IgD-negative memory B cell (primary cell): ENCODE data around the gene GGNBP2. TPM values are rescaled to one million over a fixed set of nuclear protein-coding genes. Genes with fewer than 3 reads are reported as not detected.
A peak's percentile ranks its signal among the peaks of the same experiment; 100 is the strongest.

Experiments
- H3K27ac Mint-ChIP-seq, 3 donors: one replicate each; pipeline ENCODE4 v1.8.0; 2020 to 2022; ENCODE audit warnings: mild to moderate bottlenecking in 3 of 3, mixed read lengths in 3 of 3, moderate library complexity in 1 of 3
- H3K27me3 Mint-ChIP-seq: one replicate; pipeline ENCODE4 v1.8.0; 2021; ENCODE audit warnings: mixed read lengths
- H3K36me3 Mint-ChIP-seq: one replicate; pipeline ENCODE4 v1.8.0; 2020; ENCODE audit warnings: mild to moderate bottlenecking, mixed read lengths
- H3K4me1 Mint-ChIP-seq, 3 donors: one replicate each; pipeline ENCODE4 v1.8.0; 2020 to 2022; ENCODE audit warnings: mixed read lengths in 3 of 3, mild to moderate bottlenecking in 1 of 3
- H3K4me3 Mint-ChIP-seq, 4 donors: one replicate each; pipeline ENCODE4 v1.8.0; 2020 to 2022; ENCODE audit warnings: mild to moderate bottlenecking in 4 of 4, mixed read lengths in 4 of 4, moderate library complexity in 3 of 4
- H3K9me3 Mint-ChIP-seq, 3 donors: one replicate each; pipeline ENCODE4 v1.8.0; 2020 to 2021; ENCODE audit warnings: mixed read lengths in 3 of 3, mild to moderate bottlenecking in 1 of 3
- polyA plus RNA-seq: library from polyadenylated mRNA; unstranded; fragments of 300-500 nt; fragmentation: Illumina TruSeq; gene quantifications from one replicate; pipeline ENCODE4 v1.2.3, GENCODE V29; 2021

Gene GGNBP2
- polyA plus RNA-seq, 1 donor from 2014 or later = 84.9 TPM

GRCh38 chr17:36566081-36566480 is 21.4 kb downstream of the GGNBP2 start:
- Mint-ChIP-seq H3K9me3 (no peaks in the 10 kb centered on the region), H3K4me3 (no peak overlapping the region), H3K27ac (peak overlapping the region in 1 of 3 donors; percentile 81), H3K4me1 (peaks cover 5 to 13% (median 9%) of the 10 kb centered on the region in 3 donors), H3K36me3 (peaks cover 4% of the 10 kb centered on the region), H3K27me3 (no peaks in the 10 kb centered on the region)

- Mint-ChIP-seq H3K27ac (peak overlapping the region in 1 of 3 donors; percentile 18), H3K4me1 (peaks cover 2 to 11% (median 4%) of the 10 kb centered on the region in 3 donors), H3K4me3 (no peak overlapping the region), H3K9me3 (no peaks in the 10 kb centered on the region), H3K27me3 (no peaks in the 10 kb centered on the region), H3K36me3 (no peaks in the 10 kb centered on the region)
Measured at GRCh38 chr17:36575028-36575427, 30.3 kb downstream of the GGNBP2 start.

- Mint-ChIP-seq H3K9me3 (no peaks in the 10 kb centered on the region), H3K4me1 (peaks cover 4 to 11% (median 4%) of the 10 kb centered on the region in 3 donors), H3K36me3 (peaks cover 2% of the 10 kb centered on the region), H3K27me3 (no peaks in the 10 kb centered on the region), H3K4me3 (no peak overlapping the region), H3K27ac (no peak overlapping the region)
Measured at GRCh38 chr17:36576793-36577192, 32.1 kb downstream of the GGNBP2 start.

GRCh38 chr17:36578671-36579070 is 34.0 kb downstream of the GGNBP2 start:
- Mint-ChIP-seq H3K4me1 (peaks cover 1 to 4% (median 4%) of the 10 kb centered on the region in 3 donors), H3K36me3 (peaks cover 2% of the 10 kb centered on the region), H3K9me3 (no peaks in the 10 kb centered on the region), H3K4me3 (no peak overlapping the region), H3K27me3 (no peaks in the 10 kb centered on the region), H3K27ac (no peak overlapping the region)

- Mint-ChIP-seq H3K9me3 (no peaks in the 10 kb centered on the region), H3K36me3 (peaks cover 2% of the 10 kb centered on the region), H3K4me3 (no peak overlapping the region), H3K27ac (no peak overlapping the region), H3K4me1 (peaks cover 0 to 1% (median 0%) of the 10 kb centered on the region in 3 donors), H3K27me3 (no peaks in the 10 kb centered on the region)
Measured at GRCh38 chr17:36583787-36584186, 39.1 kb downstream of the GGNBP2 start.

GRCh38 chr17:36586138-36586537 is 41.4 kb downstream of the GGNBP2 start:
- H3K9me3 Mint-ChIP-seq = no peaks in the 10 kb centered on the region
- peak overlapping the region in 1 of 3 donors; percentile 39 for H3K27ac Mint-ChIP-seq
- peaks cover 3 to 13% (median 4%) of the 10 kb centered on the region in 3 donors for H3K4me1 Mint-ChIP-seq
- H3K36me3 Mint-ChIP-seq = peaks cover 4% of the 10 kb centered on the region
- H3K4me3 Mint-ChIP-seq = no peak overlapping the region
- H3K27me3 Mint-ChIP-seq = no peaks in the 10 kb centered on the region

GRCh38 chr17:36590082-36590481 is 45.4 kb downstream of the GGNBP2 start:
- Mint-ChIP-seq H3K27ac (peak overlapping the region; percentile 65 to 90 (median 68)), H3K9me3 (no peaks in the 10 kb centered on the region)

GRCh38 chr17:36591434-36592315 is 47.0 kb downstream of the GGNBP2 start, which contains the start of gene DHRS11:
DHRS11 (plus strand) TSS chr17:36591879; CDS start chr17:36592010, 131 bp downstream.
- Mint-ChIP-seq H3K27ac (peak within 1 kb of the TSS; percentile 65 to 90 (median 86)), H3K4me3 (peak within 1 kb of the TSS; percentile 74 to 91 (median 90)), H3K27me3 (no peaks in the 10 kb centered on the region), H3K4me1 (peaks cover 3 to 16% (median 13%) of the 10 kb centered on the region in 3 donors), H3K9me3 (no peaks in the 10 kb centered on the region), H3K36me3 (peaks cover 5% of the 10 kb centered on the region)

More at GRCh38 chr17:36590082-36590481, 45.4 kb downstream of the GGNBP2 start:
- Mint-ChIP-seq H3K27me3 (no peaks in the 10 kb centered on the region), H3K4me1 (peaks cover 3 to 16% (median 13%) of the 10 kb centered on the region in 3 donors), H3K4me3 (peak overlapping the region in 1 of 4 donors; percentile 91), H3K36me3 (peaks cover 2% of the 10 kb centered on the region)

- Mint-ChIP-seq H3K27ac (peak overlapping the region in 1 of 3 donors; percentile 35), H3K4me3 (peak overlapping the region; percentile 70 to 91 (median 80)), H3K36me3 (peaks cover 5% of the 10 kb centered on the region), H3K27me3 (no peaks in the 10 kb centered on the region), H3K9me3 (no peaks in the 10 kb centered on the region), H3K4me1 (peaks cover 3 to 16% (median 13%) of the 10 kb centered on the region in 3 donors)
Measured at GRCh38 chr17:36592316-36592715, 47.6 kb downstream of the GGNBP2 start.

GRCh38 chr17:36592716-36593321 is 48.1 kb downstream of the GGNBP2 start:
- H3K4me3 Mint-ChIP-seq = peak overlapping the region; percentile 70 to 91 (median 82)
- no peaks in the 10 kb centered on the region for H3K9me3 Mint-ChIP-seq
- peaks cover 5% of the 10 kb centered on the region for H3K36me3 Mint-ChIP-seq
- H3K4me1 Mint-ChIP-seq = peaks cover 3 to 16% (median 13%) of the 10 kb centered on the region in 3 donors
- H3K27ac Mint-ChIP-seq = peak overlapping the region in 1 of 3 donors; percentile 35
- no peaks in the 10 kb centered on the region for H3K27me3 Mint-ChIP-seq

- H3K27ac Mint-ChIP-seq = no peak overlapping the region
- H3K27me3 Mint-ChIP-seq = no peaks in the 10 kb centered on the region
- H3K9me3 Mint-ChIP-seq = no peaks in the 10 kb centered on the region
- H3K36me3 Mint-ChIP-seq = peaks cover 5% of the 10 kb centered on the region
- peaks cover 5 to 16% (median 13%) of the 10 kb centered on the region in 3 donors for H3K4me1 Mint-ChIP-seq
- peak overlapping the region in 2 of 4 donors; percentile 12 to 91 for H3K4me3 Mint-ChIP-seq
Measured at GRCh38 chr17:36593656-36594316, 49.1 kb downstream of the GGNBP2 start.

GRCh38 chr17:36594626-36595401 is 50.1 kb downstream of the GGNBP2 start:
- Mint-ChIP-seq H3K36me3 (peaks cover 3% of the 10 kb centered on the region), H3K4me1 (peaks cover 5 to 16% (median 13%) of the 10 kb centered on the region in 3 donors), H3K27me3 (no peaks in the 10 kb centered on the region), H3K4me3 (no peak overlapping the region), H3K9me3 (no peaks in the 10 kb centered on the region), H3K27ac (no peak overlapping the region)

- Mint-ChIP-seq H3K36me3 (peaks cover 4% of the 10 kb centered on the region), H3K27ac (peak overlapping the region in 1 of 3 donors; percentile 3), H3K27me3 (no peaks in the 10 kb centered on the region), H3K4me1 (peaks cover 0 to 12% (median 4%) of the 10 kb centered on the region in 3 donors), H3K4me3 (peak overlapping the region in 1 of 4 donors; percentile 88), H3K9me3 (no peaks in the 10 kb centered on the region)
Measured at GRCh38 chr17:36597226-36597625, 52.5 kb downstream of the GGNBP2 start.
